Thyroid gland (tissue), 4 donors: Measurements from ENCODE around the gene ACOX2.

Source experiments
- CTCF ChIP-seq, 6 experiments: fragments of 200-600 bp in 3 of 6; fragments of 450-650 bp in 3 of 6; sonication (generic) in 3 of 6; IDR thresholded peaks; one replicate each; pipeline ENCODE4 v1.5.1; 2016 to 2019; ENCODE audit warnings: antibody characterized with exemption in 6 of 6, mild to moderate bottlenecking in 2 of 6, inconsistent platforms in 1 of 6, moderate library complexity in 1 of 6
- POLR2A ChIP-seq, 2 donors: fragments of 450-650 bp; IDR thresholded peaks; one replicate each; pipeline ENCODE4 v1.6.1; 2017; ENCODE audit warnings: antibody characterized with exemption in 2 of 2, mild to moderate bottlenecking in 2 of 2, moderate library complexity in 1 of 2

- TF ChIP-seq CTCF (IDR thresholded peaks at IDR 0.05): no peak
- no peak for TF ChIP-seq POLR2A (IDR thresholded peaks at IDR 0.05)
Measured at GRCh38 chr3:58584690-58585004, 47.7 kb upstream of the ACOX2 start.
